ENCODE measurements around the gene ENOSF1.

- no peak for TF ChIP-seq USF2 (IDR thresholded peaks at IDR 0.05; ENCODE audit: borderline replicate concordance, low read depth, low read length)
- no peak for TF ChIP-seq CTCF (IDR thresholded peaks at IDR 0.05 in 2 of 3, conservative IDR thresholded peaks at IDR 0.05 in 1 of 3; ENCODE audit: control insufficient read depth in 2 of 3, extremely low read depth in 1 of 3, insufficient read depth in 1 of 3, low read depth in 3 of 3, low read length in 3 of 3)
- TF ChIP-seq HDAC2 (IDR thresholded peaks at IDR 0.05), result no peak
- TF ChIP-seq ZSCAN29 (IDR thresholded peaks at IDR 0.05), result no peak
- no peak for TF ChIP-seq NFIC (IDR thresholded peaks at IDR 0.05; ENCODE audit: low read depth, low read length)
Measured at GRCh38 chr18:673769-674168, 38.7 kb downstream of the ENOSF1 start.

Data from GM12878 (cell line).